HG03342 (cell line): ENCODE results near the gene SDF4.
"Not testable (repeated sequence)": the region's sequence is repeated elsewhere in the genome, so short reads cannot be mapped to it uniquely, and the experiment has no call there.

Source experiments
- ATAC-seq: cut with Tn5 transposase; IDR thresholded peaks from one replicate; pipeline ENCODE4 v1.9.1; 2021; ENCODE audit warnings: mild to moderate bottlenecking, moderate library complexity; ENCODE audit not compliant: unreplicated experiment

The SDF4 gene

GRCh38 chr1:1181129-1181937 is 50.5 kb downstream of the SDF4 start:
- ATAC-seq, result no peak

GRCh38 chr1:1179983-1180861 is 51.6 kb downstream of the SDF4 start:
- ATAC-seq, result no peak

GRCh38 chr1:1179346-1179982 is 52.3 kb downstream of the SDF4 start:
- ATAC-seq, result no peak

- no peak for ATAC-seq
Measured at GRCh38 chr1:1178794-1179331, 52.9 kb downstream of the SDF4 start.

GRCh38 chr1:1177452-1178206 is 54.2 kb downstream of the SDF4 start:
- ATAC-seq, result no peak

- no peak for ATAC-seq
Measured at GRCh38 chr1:1176931-1177330, 54.9 kb downstream of the SDF4 start.

- not testable (repeated sequence) for ATAC-seq
Measured at GRCh38 chr1:1176063-1176761, 55.6 kb downstream of the SDF4 start.

- ATAC-seq, result no peak
Measured at GRCh38 chr1:1175221-1176062, 56.4 kb downstream of the SDF4 start.

GRCh38 chr1:1173793-1174415 is 57.9 kb downstream of the SDF4 start, which contains the start of gene TTLL10:
TTLL10 (plus strand) TSS chr1:1173880; CDS start chr1:1179216, 5,336 bp downstream.
- ATAC-seq, result no peak

GRCh38 chr1:1173061-1173792 is 58.6 kb downstream of the SDF4 start:
- ATAC-seq, result no peak

GRCh38 chr1:1171546-1172340 is 60.1 kb downstream of the SDF4 start:
- ATAC-seq, result no peak

- ATAC-seq, result no peak
Measured at GRCh38 chr1:1171161-1171545, 60.6 kb downstream of the SDF4 start.

GRCh38 chr1:1170215-1171091 is 61.3 kb downstream of the SDF4 start:
- no peak for ATAC-seq

- no peak for ATAC-seq
Measured at GRCh38 chr1:1169429-1170214, 62.2 kb downstream of the SDF4 start.
